GM21526 (cell line): ENCODE data around the gene XBP1.
"Not testable (repeated sequence)": the region's sequence is repeated elsewhere in the genome, so short reads cannot be mapped to it uniquely, and the experiment has no call there.

Experiments
- ATAC-seq: cut with Tn5 transposase; IDR thresholded peaks from one replicate; pipeline ENCODE4 v1.9.1; 2021; ENCODE audit warnings: moderate library complexity; ENCODE audit not compliant: unreplicated experiment, low FRiP score

The XBP1 gene

DNA sequence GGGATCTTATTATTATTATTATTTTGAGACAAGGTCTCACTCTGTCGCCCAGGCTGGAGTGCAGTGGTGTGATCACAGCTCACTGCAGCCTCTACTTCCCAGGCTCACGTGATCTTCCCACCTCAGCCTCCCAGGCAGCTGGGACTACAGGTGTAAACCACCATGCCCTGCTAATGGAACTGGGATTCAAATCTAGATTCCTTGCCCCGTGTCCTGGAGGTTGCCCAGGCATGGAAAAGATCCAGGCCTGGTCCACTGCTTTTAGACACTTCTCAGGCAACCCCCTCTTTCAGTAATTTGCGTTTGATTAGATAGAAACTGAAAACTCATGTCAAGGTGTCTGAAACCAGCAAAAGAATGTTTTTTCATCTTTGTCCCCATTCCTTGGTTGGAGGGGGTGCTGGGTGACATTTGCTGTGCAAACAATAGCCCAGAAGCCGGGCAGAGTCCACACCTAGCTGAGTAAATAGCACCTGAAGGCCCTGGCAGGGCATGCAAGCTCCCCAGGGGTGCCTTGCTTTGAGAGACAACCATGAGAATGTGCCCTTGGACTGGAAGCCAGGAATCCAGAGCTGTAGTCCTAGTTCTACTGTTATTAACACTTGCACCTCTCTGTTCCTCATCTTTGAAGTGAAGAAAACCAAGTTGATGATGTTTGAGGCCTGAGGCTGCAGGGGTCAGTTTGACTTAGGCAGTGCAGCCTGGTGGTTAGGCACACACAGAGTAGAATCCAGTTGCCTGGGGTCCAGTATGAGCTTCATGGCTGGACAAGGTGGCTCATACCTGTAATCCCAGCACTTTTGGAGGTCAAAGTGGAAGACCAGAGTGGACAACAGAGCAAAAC is 19.1 kb upstream of the XBP1 start:
- no peak for ATAC-seq

- no peak for ATAC-seq
These were observed 17.8 kb upstream of the XBP1 start for GRCh38 chr22:28817919-28818859.

DNA sequence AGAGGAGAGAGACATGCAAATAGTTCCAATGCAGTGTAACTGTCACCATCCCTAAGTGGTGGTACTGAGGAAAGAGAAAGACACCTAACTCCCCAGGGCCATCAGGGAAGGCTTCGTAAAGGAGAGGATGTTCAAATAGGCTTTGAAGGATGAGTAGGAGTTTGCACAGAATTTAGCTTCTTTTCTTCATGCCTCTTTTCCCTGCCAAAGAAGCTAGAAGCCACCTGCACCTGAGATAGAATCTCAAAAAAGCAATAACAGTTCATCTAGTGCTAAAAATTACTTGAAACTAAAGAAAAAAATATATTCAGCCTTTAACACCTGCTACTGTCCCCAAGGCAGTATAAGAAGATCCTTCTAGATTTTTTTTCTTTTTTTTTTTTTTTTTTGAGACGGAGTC is 16.7 kb upstream of the XBP1 start:
- ATAC-seq, result no peak

DNA sequence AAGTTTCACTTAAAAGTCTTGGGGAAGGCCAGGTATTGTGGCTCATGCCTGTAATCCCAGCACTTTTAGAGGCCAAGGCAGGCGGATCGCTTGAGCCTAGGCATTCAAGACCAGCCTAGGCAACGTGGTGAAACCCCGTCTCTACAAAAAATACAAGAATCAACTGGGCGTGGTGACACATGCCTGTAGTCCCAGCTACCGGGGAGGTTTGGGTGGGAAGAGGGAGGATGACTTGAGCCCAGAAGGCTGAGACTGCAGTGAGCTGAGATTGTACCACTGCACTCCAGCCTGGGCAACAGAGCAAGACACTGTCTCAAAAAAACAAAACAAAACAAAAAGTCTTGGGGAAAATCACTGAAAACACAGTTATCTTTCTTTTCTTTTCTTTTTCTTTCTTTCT is 15.4 kb upstream of the XBP1 start:
- ATAC-seq, result no peak

- ATAC-seq, result no peak
These were observed 14.7 kb upstream of the XBP1 start for GRCh38 chr22:28815111-28815510.

DNA sequence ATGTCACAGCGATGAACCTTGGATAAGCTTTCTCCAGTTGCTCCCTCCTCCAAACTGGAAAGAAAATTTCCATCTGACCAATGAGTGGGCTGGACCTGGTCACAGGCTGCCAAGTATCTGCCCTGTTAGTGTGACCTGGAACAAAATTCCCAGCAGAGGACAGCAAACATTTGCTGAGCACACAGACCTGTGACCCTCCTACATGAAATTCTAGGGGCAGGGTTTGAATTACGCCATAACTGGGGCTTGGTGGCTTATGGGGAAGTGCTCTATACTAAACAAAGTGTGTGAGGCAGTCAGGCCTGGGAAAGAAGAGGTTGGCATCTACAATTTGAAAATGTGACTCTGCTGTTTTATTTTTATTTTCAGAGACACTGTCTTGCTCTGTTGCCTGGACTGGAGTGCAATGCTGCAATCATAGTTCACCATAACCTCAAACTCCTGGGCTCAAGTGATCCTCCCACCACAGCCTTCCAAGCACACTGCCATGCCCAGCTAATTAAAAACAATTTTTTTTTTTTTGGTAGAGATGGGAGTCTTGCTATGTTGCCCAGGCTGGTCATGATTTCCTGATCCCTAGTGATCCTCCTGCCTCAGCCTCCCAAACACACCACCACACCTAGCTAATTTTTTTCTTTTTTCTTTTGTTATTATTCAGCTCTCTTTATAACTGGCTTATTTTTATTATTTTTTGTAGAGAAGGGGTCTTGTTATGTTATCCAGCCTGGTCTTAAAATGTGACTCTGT is 13.6 kb upstream of the XBP1 start:
- ATAC-seq, result no peak

- no peak for ATAC-seq
These were observed 12.1 kb upstream of the XBP1 start for GRCh38 chr22:28812516-28812915.

DNA sequence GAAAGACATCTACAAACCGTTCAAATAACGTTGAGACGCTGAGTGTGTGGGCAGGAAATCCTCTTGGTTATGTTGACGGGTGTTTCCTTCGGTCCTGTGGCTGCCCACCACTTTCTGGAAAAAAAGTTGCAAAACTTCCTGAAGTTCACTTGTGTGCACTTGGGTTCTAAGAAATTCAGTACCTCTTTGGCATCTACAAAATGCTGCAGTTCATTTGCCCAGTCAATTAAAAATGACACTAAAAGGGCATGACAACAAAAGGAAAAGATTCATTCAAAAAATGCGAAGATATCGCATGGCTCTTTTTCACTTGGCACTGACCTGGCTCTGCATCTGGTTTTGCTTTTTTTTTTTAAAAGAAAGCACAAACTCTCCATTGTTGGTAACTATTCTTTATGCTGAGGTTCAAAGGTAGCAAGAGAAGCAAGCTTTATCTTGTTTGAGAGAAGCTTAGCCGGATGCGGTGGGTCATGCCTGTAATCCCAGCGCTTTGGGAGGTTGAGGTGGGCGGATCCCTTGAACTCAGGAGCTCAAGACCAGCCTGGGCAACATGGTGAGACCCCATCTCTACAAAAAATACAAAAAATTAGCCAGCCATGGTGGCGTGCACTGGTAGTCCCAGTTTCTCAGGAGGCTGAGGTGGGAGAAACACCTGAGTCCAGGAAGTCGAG is 10.6 kb upstream of the XBP1 start:
- ATAC-seq, result no peak

DNA sequence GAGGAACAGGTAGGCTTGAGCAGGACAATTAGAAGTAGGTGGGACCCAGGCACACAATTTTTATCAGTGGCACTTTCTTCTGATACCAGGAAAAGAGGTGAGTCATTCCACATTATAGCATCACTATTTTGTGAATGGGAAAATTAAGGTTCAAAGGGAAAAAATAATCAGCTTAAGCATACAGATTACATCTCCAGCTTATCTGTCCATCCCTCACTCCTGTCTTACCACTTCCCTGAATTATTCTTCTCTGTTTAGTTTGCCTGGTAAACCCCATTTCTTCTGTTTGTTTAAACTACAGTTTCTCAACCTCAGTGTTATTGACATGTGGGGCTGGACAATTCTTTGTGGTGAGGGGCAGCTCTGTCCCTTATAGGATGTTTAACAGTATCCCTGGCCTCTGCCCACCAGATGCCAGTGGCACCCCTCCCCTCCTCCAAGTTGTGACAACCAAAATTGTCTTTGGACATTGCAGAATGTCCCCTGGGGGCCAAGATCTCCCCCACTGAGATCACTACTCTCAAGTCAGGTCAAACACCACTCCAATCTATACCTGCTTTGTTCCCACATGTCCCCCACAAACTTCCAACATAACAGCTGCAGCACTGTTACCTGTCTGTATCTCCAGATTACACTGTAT is 8.5 kb upstream of the XBP1 start:
- ATAC-seq, result no peak

GRCh38 chr22:28805426-28805825 is 5.1 kb upstream of the XBP1 start:
- ATAC-seq, result not testable (repeated sequence)

DNA sequence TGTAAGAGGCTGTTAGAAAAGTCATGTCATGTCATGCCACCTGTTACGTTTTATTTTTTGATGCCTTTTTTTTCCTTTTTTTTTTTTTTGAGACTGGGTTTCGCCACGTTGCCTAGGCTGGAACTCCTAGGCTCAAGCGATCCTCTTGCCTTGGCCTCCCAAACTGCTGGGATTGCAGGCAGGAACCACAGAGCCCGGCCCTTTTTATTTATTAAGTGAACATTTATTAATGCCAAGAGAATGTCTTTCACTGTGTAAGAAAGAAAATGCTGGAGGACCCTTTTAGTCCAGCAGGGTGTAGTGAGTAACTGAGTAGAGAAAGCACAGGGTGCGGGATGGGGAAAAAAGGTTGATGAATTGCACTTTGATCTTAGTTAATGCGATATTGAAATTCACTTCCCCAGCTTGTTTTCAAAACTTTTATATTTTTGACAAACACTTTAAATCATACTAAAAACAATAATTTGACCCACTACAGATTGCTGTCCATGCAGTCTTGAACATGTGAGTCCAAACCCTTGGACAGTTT is 2.3 kb upstream of the XBP1 start:
- ATAC-seq, result no peak

DNA sequence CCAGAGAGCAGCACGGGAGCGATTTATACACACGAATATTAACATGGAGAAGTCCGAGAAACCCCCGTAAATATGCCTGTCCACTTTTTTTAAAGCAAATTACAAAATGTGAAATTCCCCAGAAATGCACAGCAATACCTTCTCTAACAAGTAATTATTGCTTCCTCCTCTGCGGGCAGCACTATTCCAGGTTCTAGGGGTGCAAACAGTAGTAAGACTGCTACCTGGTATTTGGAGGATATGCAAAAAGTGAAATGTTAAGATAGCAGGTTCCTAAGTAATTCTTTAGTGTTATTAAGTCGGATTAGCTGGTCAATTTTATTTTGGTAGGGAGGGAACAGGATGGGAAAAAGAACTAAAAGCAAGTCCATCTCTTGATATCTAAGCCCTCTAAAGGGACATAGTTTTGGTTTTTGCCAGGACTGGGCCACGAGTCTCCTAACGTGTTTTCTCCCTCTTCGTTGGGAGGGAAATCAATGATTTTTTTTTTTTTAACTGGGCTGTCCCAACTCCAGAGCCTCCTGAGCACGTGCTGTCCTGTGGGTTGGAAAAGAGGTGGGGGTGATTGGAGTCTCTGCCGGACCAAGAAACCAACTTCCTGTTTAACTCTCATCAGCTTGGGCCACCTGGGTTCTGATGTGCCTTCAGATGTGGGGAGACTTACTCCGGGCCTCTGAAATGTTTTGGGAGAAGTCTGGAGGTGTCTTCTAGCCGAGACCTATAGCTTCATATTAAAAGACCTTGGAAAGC is 1.7 kb upstream of the XBP1 start:
- no peak for ATAC-seq

- peak; percentile 12 for ATAC-seq
These were observed 612 bp downstream of the XBP1 start for GRCh38 chr22:28799606-28800307.

DNA sequence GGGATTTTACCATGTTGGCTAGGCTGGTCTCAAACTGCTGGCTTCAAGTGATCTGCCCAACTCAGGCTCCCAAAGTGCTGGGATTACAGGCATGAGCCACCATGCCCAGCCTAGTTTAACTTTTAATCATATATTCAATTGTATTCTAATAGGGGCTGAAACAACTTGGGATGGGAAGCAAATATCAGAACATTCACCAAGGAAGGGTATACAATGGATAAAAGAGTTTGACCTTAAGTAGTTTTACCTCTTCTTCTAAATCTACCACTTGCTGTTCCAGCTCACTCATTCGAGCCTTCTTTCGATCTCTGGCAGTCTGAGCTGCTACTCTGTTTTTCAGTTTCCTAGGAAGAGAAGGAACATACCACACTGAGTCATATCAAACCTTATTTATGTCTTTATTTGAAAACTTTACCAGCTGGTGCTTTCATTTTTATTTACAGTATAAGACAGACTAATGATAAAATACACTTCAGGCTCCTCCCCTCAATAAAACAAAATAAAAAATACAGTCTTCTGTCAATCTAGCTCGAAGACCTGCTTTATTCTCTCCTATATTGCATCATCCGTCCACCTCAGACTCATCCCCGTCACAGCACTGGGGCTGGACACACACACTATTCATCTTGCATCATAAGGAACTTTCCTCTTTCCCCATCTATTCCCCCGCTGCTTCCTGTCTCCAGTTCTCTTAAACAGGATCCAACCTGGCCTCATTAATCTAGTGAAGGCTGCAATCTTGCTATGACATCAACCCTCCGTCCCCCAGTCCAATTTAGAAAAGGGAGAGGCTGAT is 1.4 kb downstream of the XBP1 start:
- ATAC-seq, result no peak

DNA sequence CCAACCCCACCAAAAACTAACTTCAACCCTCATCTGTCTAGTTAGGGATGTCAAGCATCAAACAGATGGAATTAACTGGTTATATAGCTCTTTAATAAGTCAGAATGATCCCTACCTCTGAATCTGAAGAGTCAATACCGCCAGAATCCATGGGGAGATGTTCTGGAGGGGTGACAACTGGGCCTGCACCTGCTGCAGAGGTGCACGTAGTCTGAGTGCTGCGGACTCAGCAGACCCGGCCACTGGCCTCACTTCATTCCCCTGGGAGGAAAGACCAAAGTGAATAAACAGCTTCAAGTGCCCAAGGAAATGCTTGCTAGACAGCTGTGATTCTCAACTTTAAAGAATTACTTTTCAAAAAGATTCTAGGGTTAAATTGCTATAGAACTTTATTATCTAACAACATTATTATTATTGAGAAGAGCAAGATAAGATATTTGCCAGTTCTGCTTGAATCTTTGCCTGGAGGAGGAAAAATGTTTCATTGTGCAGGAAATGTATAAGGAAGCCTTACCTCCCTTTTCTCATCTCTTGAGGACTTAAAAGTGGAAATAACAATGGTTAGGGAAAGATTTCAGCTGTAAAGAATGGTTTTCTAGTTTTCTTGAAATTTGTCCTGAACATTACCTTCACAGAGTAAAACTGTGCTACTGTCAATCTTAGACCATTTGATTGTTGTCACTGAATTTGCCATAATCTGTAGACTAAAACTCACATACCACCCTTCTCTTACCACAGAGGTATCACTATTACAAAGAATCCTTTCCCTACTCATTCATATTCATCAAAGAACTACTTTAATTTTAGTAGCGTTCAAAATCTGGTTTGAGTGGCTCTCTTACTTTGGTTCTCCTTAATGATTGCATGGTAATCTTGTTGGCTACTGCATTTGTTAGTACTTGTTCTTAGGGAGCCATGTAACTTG is 4.2 kb downstream of the XBP1 start:
- no peak for ATAC-seq

DNA sequence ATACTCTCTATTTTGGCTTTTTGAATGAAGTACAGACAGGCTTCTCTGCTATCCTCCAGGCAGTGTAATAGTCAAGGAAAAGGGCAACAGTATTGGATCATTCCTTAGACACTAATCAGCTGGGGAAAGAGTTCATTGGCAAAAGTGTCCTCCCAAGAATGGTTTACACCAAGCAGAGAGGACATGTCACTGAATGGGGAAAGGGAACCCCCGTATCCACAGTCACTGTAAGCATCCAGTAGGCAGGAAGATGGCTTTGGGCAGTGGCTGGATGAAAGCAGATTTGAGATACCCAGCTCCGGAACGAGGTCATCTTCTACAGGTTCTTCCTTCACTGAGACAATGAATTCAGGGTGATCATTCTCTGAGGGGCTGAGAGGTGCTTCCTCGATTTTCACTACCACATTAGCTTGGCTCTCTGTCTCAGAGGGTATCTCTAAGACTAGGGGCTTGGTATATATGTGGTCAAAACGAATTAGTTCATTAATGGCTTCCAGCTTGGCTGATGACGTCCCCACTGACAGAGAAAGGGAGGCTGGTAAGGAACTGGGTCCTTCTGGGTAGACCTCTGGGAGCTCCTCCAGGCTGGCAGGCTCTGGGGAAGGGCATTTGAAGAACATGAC is 5.2 kb downstream of the XBP1 start:
- ATAC-seq, result no peak
